ENCODE data around the gene CST11. TPM values are rescaled to one million over a fixed set of nuclear protein-coding genes. Genes with fewer than 3 reads are reported as not detected.

Gene CST11
- total RNA-seq, 1 experiment from 2014 or later: not detected

DNA sequence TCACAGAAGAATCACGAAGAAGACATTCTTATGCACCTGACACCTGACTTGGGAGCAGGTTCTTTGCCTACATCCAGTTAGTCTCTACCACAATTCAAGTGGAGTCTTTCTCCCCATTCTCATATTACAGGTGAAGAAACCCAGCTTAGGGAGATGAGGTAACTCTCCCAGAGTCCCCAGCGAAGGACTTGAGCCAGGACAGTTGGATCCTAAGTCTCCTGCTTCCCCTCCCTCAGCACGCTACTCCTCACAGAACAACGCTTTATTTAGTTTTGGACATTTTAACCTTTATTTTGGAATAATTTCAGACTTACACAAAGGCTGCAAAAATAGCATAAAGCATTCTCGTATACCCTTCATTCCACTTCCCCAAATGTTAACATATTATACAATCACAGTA is 14.0 kb downstream of the CST11 start:
- BruUV-seq (replicated peaks): no TSS peak
- no peaks in the 10 kb centered on the region for H3K4me1 Mint-ChIP-seq (ENCODE audit: low read depth, unreplicated experiment)
- H3K4me3 Mint-ChIP-seq (ENCODE audit: low read depth, unreplicated experiment): no peak overlapping the region
- intact Hi-C loops (cut with micrococcal nuclease; ENCODE audit: unreplicated experiment): no loop called here
- H3K9me3 Mint-ChIP-seq (ENCODE audit: low read depth, unreplicated experiment): no peaks in the 10 kb centered on the region
- no peaks in the 10 kb centered on the region for H3K27me3 Mint-ChIP-seq (ENCODE audit: unreplicated experiment)
- CTCF ChIA-PET: interaction anchor here (0.6 kb wide), 1 partner anchor 184 kb away, joined by 6 read pairs; no protein-coding TSS in a partner anchor
- TF ChIP-seq, protein P1, sequence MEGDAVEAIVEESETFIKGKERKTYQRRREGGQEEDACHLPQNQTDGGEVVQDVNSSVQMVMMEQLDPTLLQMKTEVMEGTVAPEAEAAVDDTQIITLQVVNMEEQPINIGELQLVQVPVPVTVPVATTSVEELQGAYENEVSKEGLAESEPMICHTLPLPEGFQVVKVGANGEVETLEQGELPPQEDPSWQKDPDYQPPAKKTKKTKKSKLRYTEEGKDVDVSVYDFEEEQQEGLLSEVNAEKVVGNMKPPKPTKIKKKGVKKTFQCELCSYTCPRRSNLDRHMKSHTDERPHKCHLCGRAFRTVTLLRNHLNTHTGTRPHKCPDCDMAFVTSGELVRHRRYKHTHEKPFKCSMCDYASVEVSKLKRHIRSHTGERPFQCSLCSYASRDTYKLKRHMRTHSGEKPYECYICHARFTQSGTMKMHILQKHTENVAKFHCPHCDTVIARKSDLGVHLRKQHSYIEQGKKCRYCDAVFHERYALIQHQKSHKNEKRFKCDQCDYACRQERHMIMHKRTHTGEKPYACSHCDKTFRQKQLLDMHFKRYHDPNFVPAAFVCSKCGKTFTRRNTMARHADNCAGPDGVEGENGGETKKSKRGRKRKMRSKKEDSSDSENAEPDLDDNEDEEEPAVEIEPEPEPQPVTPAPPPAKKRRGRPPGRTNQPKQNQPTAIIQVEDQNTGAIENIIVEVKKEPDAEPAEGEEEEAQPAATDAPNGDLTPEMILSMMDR (IDR thresholded peaks at IDR 0.05; ENCODE audit: unreplicated experiment): no peak
- no peaks in the 10 kb centered on the region for H3K36me3 Mint-ChIP-seq (ENCODE audit: insufficient read depth, unreplicated experiment)
- no peak overlapping the region for H3K27ac Mint-ChIP-seq (ENCODE audit: unreplicated experiment)
- DNase-seq: no peak

DNA sequence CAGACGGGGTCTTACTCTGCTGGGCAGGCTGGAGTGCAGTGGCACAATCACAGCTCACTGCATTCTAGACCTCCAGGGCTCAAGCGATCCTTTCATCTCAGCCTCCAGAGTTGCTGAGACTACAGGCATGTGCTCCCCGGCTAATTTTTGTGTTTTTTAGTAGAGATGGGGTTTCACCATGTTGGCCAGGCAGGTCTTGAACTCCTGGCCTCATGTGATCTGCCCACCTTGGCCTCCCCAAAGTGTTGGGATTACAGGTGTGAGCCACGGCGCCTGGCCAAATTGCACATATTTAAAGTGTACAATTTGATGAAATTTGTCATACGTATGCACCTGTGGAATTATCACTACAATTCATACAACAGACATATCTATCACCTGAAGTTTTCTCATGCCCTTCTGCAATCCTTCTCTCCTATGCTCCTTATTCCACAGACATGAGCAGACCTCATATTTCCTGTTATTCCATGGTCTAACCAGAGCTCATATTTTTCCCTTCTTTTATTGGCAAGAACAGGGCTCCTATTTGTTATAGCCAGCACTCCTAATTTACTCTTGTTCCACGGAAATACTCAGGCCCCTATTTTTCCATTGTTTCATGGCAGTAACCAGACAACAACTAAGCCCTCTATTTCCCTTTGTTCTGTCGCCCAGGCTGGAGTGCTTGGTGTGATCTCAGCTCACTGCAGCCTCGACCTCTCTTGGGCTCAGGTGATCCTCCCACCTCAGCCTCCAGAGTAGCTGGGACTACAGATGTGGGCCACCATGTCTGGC is 15.4 kb downstream of the CST11 start:
- no peaks in the 10 kb centered on the region for H3K27me3 Mint-ChIP-seq (ENCODE audit: unreplicated experiment)
- BruUV-seq (replicated peaks): no TSS peak
- TF ChIP-seq, protein P1 (IDR thresholded peaks at IDR 0.05; ENCODE audit: unreplicated experiment): no peak
- H3K27ac Mint-ChIP-seq (ENCODE audit: unreplicated experiment): no peak overlapping the region
- no peak overlapping the region for H3K4me3 Mint-ChIP-seq (ENCODE audit: low read depth, unreplicated experiment)
- intact Hi-C loops (cut with micrococcal nuclease; ENCODE audit: unreplicated experiment): no loop called here
- DNase-seq: no peak
- no peaks in the 10 kb centered on the region for H3K9me3 Mint-ChIP-seq (ENCODE audit: low read depth, unreplicated experiment)
- H3K36me3 Mint-ChIP-seq (ENCODE audit: insufficient read depth, unreplicated experiment): no peaks in the 10 kb centered on the region
- CTCF ChIA-PET: no interaction called here
- no peaks in the 10 kb centered on the region for H3K4me1 Mint-ChIP-seq (ENCODE audit: low read depth, unreplicated experiment)

DNA sequence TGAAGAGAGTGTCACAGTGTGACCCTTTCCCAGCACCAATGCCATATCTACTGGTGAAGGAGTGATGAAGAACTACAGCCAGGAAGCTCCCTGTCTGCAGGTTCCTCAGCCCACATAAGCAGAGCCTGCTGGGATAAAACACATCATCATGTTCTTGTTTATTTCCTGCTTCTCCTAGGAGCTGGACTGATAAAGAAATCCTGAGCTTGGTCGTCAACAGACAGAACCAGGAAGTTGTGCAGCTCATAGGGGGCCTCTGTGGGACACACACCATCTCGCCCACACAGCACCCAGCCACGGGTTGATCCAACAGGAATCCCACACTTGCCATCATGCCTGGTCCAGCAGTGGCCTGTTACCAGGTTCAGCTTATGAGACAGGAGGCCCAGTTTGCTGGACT is 16.0 kb downstream of the CST11 start:
- Mint-ChIP-seq H3K4me1 (ENCODE audit: low read depth, unreplicated experiment) (no peaks in the 10 kb centered on the region), H3K4me3 (ENCODE audit: low read depth, unreplicated experiment) (no peak overlapping the region), H3K27ac (ENCODE audit: unreplicated experiment) (no peak overlapping the region), H3K36me3 (ENCODE audit: insufficient read depth, unreplicated experiment) (no peaks in the 10 kb centered on the region), H3K9me3 (ENCODE audit: low read depth, unreplicated experiment) (no peaks in the 10 kb centered on the region), H3K27me3 (ENCODE audit: unreplicated experiment) (no peaks in the 10 kb centered on the region)
- BruUV-seq (replicated peaks): no TSS peak
- intact Hi-C loops (cut with micrococcal nuclease; ENCODE audit: unreplicated experiment): no loop called here
- DNase-seq: no peak
- CTCF ChIA-PET: no interaction called here
- TF ChIP-seq, protein P1 (IDR thresholded peaks at IDR 0.05; ENCODE audit: unreplicated experiment): no peak

DNA sequence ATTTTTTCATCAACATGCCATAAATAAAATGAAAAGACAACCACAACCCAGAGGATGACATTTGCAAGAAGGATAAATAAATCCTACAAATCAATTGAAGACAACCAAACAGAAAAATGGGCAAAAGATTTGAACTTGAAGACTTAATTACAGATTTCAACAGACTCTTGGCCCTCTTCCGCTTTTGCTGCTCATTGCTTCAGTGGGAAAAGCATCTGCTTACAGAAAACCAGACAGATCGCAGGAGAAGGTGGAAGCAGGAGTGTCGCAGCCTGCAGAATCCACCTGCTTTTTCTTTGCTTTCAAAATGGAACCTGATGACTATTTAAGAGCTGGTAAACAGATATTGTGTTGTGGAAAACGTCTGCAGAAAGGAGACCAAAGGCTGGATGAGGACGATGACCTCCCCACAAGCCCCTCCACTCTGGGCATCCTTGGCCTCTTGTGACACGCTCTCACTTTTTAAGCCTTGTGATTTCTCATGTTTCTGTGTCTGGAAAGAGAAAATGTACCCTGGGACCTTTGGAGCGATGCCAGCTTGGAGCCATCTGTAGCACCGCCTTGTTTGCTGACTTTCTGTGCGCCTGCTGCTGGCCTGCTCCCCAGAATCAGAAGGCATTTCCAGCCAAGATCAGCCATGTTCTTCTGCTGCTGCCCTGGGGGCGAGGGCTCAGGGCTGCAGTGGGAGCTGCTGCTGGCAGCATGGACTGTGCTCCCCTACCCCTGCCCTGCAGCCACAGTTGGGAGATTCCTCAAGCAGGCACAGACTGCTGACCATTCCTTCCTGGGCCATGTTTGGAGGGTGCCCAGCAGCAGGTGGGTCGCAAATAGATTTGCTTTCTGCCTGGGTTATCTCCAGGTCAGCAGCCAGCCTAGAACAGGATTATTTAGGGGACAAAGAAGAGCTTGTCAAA is 16.8 kb downstream of the CST11 start:
- no peak overlapping the region for H3K27ac Mint-ChIP-seq (ENCODE audit: unreplicated experiment)
- H3K9me3 Mint-ChIP-seq (ENCODE audit: low read depth, unreplicated experiment): no peaks in the 10 kb centered on the region
- intact Hi-C loops (cut with micrococcal nuclease; ENCODE audit: unreplicated experiment): no loop called here
- H3K27me3 Mint-ChIP-seq (ENCODE audit: unreplicated experiment): no peaks in the 10 kb centered on the region
- CTCF ChIA-PET: no interaction called here
- H3K36me3 Mint-ChIP-seq (ENCODE audit: insufficient read depth, unreplicated experiment): no peaks in the 10 kb centered on the region
- H3K4me1 Mint-ChIP-seq (ENCODE audit: low read depth, unreplicated experiment): no peaks in the 10 kb centered on the region
- H3K4me3 Mint-ChIP-seq (ENCODE audit: low read depth, unreplicated experiment): no peak overlapping the region
- no peak for DNase-seq
- TF ChIP-seq, protein P1 (IDR thresholded peaks at IDR 0.05; ENCODE audit: unreplicated experiment): no peak
- BruUV-seq (replicated peaks): no TSS peak
